GM12878 (cell line): ENCODE results near the gene FLT3LG. TPM values are rescaled to one million over a fixed set of nuclear protein-coding genes. Genes with fewer than 3 reads are reported as not detected.
A peak's percentile ranks its signal among the peaks of the same experiment; 100 is the strongest.

ENCODE experiments used
- EGR1 ChIP-seq, 2 experiments: IDR thresholded peaks; 1 replicate in 1 of 2; 2 replicates in 1 of 2; pipeline ENCODE4 v1.6.1; 2011 to 2012; ENCODE audit warnings: low read depth in 2 of 2, low read length in 2 of 2, borderline replicate concordance in 1 of 2, mild to moderate bottlenecking in 1 of 2, moderate library complexity in 1 of 2
- FOXK2 ChIP-seq: fragments of 450-650 bp; IDR thresholded peaks from 2 replicates; pipeline ENCODE4 v1.6.1; 2017; ENCODE audit warnings: mild to moderate bottlenecking, moderate library complexity
- FOXM1 ChIP-seq: IDR thresholded peaks from 2 replicates; pipeline ENCODE4 v1.6.1; 2012; ENCODE audit warnings: low read depth, mild to moderate bottlenecking, inconsistent platforms, low read length, moderate library complexity
- HDGF ChIP-seq: fragments of 450-650 bp; IDR thresholded peaks from 2 replicates; pipeline ENCODE4 v1.6.1; 2016; ENCODE audit warnings: antibody characterized with exemption
- HSF1 ChIP-seq: fragments of 150-350 bp; IDR thresholded peaks from 2 replicates; pipeline ENCODE4 v1.6.1; 2014; ENCODE audit warnings: mild to moderate bottlenecking, low read depth, low read length
- NBN ChIP-seq: fragments of 450-650 bp; IDR thresholded peaks from 2 replicates; pipeline ENCODE4 v1.6.1; 2016
- RAD51 ChIP-seq: fragments of 450-650 bp; IDR thresholded peaks from 2 replicates; pipeline ENCODE4 v1.6.1; 2016; ENCODE audit warnings: moderate library complexity, mild to moderate bottlenecking, inconsistent platforms
- SIN3A ChIP-seq: IDR thresholded peaks from 2 replicates; pipeline ENCODE4 v1.6.1; 2012; ENCODE audit warnings: low read depth, low read length, improper control_type of control experiment
- SIX5 ChIP-seq: IDR thresholded peaks from 2 replicates; pipeline ENCODE4 v1.6.1; 2011; ENCODE audit warnings: mild to moderate bottlenecking, low read depth, low read length, moderate library complexity; ENCODE audit not compliant: severe bottlenecking
- SREBF1 ChIP-seq: IDR thresholded peaks from 2 replicates; pipeline ENCODE4 v1.6.1; 2012; ENCODE audit warnings: mild to moderate bottlenecking, low read length
- TBL1XR1 ChIP-seq: IDR thresholded peaks from 2 replicates; pipeline ENCODE4 v1.6.1; 2012; ENCODE audit warnings: low read depth, low read length, improper control_type of control experiment
- TCF3 ChIP-seq: IDR thresholded peaks from 2 replicates; pipeline ENCODE4 v1.6.1; 2012; ENCODE audit warnings: low read depth, mild to moderate bottlenecking, low read length, borderline replicate concordance; ENCODE audit not compliant: insufficient read depth
- polyA plus RNA-seq, 11 experiments: library from polyadenylated mRNA; depleted of rRNA in 4 of 11; unstranded in 6 of 11; stranded (reverse) in 5 of 11; fragments of >200 nt; fragmentation: Nextera tagmentation in 4 of 11; fragmentation: Illumina TruSeq in 1 of 11; extraction: Ambion mirVana in 4 of 11; extraction: Trizol in 1 of 11; gene quantifications; 1 replicate in 1 of 11; 2 replicates in 10 of 11; pipeline versions ENCODE4 v1.2.1 to v1.2.3, GENCODE V29; 2011 to 2016; ENCODE audit warnings: inconsistent platforms in 2 of 11, missing spikeins in 2 of 11, low read depth in 1 of 11
- total RNA-seq, 4 experiments: library from RNA; depleted of rRNA in 3 of 4; stranded (reverse); fragments of >200 nt in 3 of 4; fragmentation: Illumina TruSeq in 1 of 4; extraction: Trizol in 1 of 4; gene quantifications; 2 replicates each; pipeline versions ENCODE4 v1.2.1 to v1.2.3, GENCODE V29; 2013 to 2021
- TF ChIP-seq, protein P1 (sequence below): IDR thresholded peaks from 2 replicates; pipeline ENCODE4 v1.6.1; 2012; ENCODE audit warnings: improper control_type of control experiment, low read depth, low read length; ENCODE audit not compliant: insufficient replicate concordance
- TF ChIP-seq, protein P2 (sequence below): IDR thresholded peaks from 2 replicates; pipeline ENCODE4 v1.6.1; 2011; ENCODE audit warnings: mild to moderate bottlenecking, low read depth, low read length, moderate library complexity; ENCODE audit not compliant: insufficient replicate concordance
- TF ChIP-seq, protein P3 (sequence below): IDR thresholded peaks from 2 replicates; pipeline ENCODE4 v1.6.1; 2011; ENCODE audit warnings: borderline replicate concordance, low read depth, mild to moderate bottlenecking, moderate library complexity, low read length; ENCODE audit not compliant: insufficient read depth, poor library complexity, severe bottlenecking
- TF ChIP-seq, protein P4 (sequence below): fragments of 450-650 bp; IDR thresholded peaks from 2 replicates; pipeline ENCODE4 v1.6.1; 2016; ENCODE audit warnings: mild to moderate bottlenecking
- TF ChIP-seq, protein P5 (sequence below): IDR thresholded peaks from 2 replicates; pipeline ENCODE4 v1.6.1; 2012; ENCODE audit warnings: low read depth, low read length, improper control_type of control experiment

The FLT3LG gene
- total and polyA plus RNA-seq, 10 of the 15 experiments (the other 5 are each of a cell fraction or from before 2014, with no cell fraction given): 0.68 to 13.1 (median 4.3) TPM

DNA sequence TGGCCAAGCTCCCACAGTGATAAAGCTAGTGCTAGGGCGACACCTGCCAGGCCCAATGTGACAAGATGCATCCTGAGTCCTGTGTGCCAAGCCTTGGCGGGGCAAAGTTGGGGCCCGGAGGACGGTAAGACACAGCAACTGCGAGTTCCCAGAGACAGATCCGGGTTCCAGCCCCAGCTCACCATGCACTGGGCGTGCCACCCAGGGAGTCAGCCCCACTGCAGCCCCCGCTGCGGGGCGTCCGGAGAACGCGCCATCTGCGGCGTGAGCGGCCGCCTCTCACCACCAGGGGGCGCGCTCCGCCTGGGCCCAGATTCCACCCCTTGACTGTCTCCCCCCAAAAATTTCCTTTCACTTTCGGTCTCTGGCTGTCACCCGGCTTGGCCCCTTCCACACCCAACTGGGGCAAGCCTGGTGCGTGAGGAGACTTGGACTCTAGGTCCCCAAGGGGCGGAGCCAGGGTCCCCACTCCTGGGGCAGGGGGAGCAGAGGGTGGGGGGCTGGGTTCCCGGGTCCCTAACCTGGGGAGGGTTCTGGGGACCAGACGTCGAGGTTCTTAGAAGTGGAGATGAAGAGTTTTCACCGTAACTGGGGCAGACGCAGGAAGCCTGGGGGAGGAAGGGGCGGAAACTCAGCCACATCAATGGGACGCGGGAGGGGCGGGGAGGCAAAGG is at the start of gene FLT3LG (continued):
- TF ChIP-seq, protein P1, sequence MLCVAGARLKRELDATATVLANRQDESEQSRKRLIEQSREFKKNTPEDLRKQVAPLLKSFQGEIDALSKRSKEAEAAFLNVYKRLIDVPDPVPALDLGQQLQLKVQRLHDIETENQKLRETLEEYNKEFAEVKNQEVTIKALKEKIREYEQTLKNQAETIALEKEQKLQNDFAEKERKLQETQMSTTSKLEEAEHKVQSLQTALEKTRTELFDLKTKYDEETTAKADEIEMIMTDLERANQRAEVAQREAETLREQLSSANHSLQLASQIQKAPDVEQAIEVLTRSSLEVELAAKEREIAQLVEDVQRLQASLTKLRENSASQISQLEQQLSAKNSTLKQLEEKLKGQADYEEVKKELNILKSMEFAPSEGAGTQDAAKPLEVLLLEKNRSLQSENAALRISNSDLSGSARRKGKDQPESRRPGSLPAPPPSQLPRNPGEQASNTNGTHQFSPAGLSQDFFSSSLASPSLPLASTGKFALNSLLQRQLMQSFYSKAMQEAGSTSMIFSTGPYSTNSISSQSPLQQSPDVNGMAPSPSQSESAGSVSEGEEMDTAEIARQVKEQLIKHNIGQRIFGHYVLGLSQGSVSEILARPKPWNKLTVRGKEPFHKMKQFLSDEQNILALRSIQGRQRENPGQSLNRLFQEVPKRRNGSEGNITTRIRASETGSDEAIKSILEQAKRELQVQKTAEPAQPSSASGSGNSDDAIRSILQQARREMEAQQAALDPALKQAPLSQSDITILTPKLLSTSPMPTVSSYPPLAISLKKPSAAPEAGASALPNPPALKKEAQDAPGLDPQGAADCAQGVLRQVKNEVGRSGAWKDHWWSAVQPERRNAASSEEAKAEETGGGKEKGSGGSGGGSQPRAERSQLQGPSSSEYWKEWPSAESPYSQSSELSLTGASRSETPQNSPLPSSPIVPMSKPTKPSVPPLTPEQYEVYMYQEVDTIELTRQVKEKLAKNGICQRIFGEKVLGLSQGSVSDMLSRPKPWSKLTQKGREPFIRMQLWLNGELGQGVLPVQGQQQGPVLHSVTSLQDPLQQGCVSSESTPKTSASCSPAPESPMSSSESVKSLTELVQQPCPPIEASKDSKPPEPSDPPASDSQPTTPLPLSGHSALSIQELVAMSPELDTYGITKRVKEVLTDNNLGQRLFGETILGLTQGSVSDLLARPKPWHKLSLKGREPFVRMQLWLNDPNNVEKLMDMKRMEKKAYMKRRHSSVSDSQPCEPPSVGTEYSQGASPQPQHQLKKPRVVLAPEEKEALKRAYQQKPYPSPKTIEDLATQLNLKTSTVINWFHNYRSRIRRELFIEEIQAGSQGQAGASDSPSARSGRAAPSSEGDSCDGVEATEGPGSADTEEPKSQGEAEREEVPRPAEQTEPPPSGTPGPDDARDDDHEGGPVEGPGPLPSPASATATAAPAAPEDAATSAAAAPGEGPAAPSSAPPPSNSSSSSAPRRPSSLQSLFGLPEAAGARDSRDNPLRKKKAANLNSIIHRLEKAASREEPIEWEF: no peak
- TF ChIP-seq SIX5: peak; percentile 29
- TF ChIP-seq TBL1XR1: no peak
- no peak; a peak in 1 of 3 replicates for TF ChIP-seq EGR1 (IDR thresholded peaks at IDR 0.05; ENCODE audit: borderline replicate concordance in 1 of 2, low read depth in 2 of 2, low read length in 2 of 2)
- TF ChIP-seq, protein P2, sequence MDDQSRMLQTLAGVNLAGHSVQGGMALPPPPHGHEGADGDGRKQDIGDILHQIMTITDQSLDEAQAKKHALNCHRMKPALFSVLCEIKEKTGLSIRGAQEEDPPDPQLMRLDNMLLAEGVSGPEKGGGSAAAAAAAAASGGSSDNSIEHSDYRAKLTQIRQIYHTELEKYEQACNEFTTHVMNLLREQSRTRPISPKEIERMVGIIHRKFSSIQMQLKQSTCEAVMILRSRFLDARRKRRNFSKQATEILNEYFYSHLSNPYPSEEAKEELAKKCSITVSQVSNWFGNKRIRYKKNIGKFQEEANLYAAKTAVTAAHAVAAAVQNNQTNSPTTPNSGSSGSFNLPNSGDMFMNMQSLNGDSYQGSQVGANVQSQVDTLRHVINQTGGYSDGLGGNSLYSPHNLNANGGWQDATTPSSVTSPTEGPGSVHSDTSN: no peak
- TF ChIP-seq, protein P3, sequence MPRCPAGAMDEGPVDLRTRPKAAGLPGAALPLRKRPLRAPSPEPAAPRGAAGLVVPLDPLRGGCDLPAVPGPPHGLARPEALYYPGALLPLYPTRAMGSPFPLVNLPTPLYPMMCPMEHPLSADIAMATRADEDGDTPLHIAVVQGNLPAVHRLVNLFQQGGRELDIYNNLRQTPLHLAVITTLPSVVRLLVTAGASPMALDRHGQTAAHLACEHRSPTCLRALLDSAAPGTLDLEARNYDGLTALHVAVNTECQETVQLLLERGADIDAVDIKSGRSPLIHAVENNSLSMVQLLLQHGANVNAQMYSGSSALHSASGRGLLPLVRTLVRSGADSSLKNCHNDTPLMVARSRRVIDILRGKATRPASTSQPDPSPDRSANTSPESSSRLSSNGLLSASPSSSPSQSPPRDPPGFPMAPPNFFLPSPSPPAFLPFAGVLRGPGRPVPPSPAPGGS: no peak
- TF ChIP-seq SREBF1: no peak
- TF ChIP-seq SIN3A: 0 out of 2 replicates have a peak, but pooled peaks have one; percentile 54
- no peak for TF ChIP-seq HDGF
- TF ChIP-seq RAD51: no peak
- peak; percentile 63; the same call in 1 of the 2 replicates for TF ChIP-seq NBN
- no peak for TF ChIP-seq HSF1
- no peak for TF ChIP-seq FOXK2
- TF ChIP-seq, protein P4, sequence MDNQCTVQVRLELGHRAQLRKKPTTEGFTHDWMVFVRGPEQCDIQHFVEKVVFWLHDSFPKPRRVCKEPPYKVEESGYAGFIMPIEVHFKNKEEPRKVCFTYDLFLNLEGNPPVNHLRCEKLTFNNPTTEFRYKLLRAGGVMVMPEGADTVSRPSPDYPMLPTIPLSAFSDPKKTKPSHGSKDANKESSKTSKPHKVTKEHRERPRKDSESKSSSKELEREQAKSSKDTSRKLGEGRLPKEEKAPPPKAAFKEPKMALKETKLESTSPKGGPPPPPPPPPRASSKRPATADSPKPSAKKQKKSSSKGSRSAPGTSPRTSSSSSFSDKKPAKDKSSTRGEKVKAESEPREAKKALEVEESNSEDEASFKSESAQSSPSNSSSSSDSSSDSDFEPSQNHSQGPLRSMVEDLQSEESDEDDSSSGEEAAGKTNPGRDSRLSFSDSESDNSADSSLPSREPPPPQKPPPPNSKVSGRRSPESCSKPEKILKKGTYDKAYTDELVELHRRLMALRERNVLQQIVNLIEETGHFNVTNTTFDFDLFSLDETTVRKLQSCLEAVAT: no peak
- 0 out of 2 replicates have a peak, but pooled peaks have one; percentile 33 for TF ChIP-seq TCF3
- TF ChIP-seq, protein P5, sequence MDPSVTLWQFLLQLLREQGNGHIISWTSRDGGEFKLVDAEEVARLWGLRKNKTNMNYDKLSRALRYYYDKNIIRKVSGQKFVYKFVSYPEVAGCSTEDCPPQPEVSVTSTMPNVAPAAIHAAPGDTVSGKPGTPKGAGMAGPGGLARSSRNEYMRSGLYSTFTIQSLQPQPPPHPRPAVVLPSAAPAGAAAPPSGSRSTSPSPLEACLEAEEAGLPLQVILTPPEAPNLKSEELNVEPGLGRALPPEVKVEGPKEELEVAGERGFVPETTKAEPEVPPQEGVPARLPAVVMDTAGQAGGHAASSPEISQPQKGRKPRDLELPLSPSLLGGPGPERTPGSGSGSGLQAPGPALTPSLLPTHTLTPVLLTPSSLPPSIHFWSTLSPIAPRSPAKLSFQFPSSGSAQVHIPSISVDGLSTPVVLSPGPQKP: no peak
- TF ChIP-seq FOXM1: 0 out of 2 replicates have a peak, but pooled peaks have one; percentile 48
